ENCODE measurements around the gene MEIOSIN. TPM values are rescaled to one million over a fixed set of nuclear protein-coding genes. Genes with fewer than 3 reads are reported as not detected.

MEIOSIN gene
- polyA plus RNA-seq, 1 of the 3 experiments (the other 2 are of a cell fraction) = 0.03 TPM

DNA sequence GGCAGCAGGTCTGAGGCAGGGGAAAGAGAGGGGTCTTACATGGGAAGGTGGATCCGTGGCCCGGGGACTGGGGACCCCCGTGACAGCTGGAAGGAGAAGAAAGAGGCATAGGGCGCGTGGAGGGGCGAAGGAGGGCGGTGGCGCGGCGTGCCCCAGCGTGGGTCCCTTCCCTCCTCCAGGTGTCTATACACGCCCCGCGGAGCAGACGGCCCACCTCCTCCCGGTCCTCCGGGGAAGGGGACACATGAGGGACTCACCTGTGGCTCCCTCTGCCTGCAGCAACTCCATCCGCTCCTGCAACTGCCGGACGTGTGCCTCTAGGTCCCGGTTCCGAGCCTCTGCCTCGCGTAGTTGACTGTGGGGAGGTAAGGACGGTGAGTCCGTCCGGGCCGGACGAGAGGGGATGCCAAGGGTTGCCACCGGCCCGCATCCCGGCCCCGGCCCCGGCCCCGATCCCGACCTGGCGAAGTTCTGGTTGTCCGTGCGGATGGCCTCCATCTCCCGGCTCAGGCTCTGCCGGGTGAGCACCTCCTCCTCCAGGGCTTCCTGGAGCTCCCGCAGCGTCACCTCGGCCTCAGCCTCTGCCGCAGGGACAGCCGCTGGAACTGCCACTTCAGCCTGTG is 38.2 kb downstream of the MEIOSIN start (continued):
- no peak for TF ChIP-seq EP300 (IDR thresholded peaks at IDR 0.05; ENCODE audit: borderline replicate concordance in 1 of 2, low read depth in 1 of 2, low read length in 1 of 2)
- no peak for TF ChIP-seq ELF1 (IDR thresholded peaks at IDR 0.05)
- no peak for TF ChIP-seq RAD21 (IDR thresholded peaks at IDR 0.05; ENCODE audit: low read length)

DNA sequence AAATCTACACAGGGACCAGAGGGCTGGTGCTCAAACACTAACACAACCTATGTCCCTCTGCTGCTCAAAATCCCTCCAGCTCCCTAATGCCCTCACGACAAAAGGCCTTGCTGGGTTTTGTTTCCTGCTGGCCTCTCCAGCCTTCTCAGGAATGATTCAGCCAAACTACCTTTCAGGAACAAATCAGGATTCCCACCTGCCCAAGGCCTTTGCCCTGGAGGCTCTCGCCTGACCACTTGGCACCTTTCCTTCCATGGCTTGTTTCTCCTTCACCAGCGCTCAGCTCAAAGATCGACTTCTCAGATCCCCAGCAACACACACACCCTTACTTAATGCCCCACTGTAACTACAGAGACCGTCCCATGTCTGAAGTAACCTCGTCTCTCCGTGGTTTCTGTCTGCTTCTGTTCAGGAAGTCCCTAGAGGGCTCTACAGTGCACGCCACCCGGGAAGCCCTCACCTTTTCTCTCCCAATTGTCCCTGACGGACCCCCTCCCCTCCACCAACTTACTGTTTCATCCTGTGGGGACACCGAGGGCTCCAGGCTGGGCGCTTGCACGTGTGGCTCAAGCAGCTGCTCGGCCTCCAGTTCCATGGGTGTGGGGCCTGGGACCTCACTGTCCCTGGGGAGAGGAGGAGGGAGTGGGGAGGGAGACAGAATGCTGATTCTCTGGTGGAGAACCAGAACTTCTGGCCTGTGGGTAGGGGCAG is 39.0 kb downstream of the MEIOSIN start:
- Histone ChIP-seq H2AFZ (ENCODE audit: low read depth) (no peak overlapping the region), H3K27ac (ENCODE audit: low read depth in 2 of 2, low read length in 1 of 2) (0 out of 4 replicates have a peak overlapping the region, but pooled peaks of 1 of the 2 experiments have one; percentile 5), H3F3A (replicated peaks; ENCODE audit: insufficient read depth) (peaks cover 58% of the 10 kb centered on the region), H3K4me1 (ENCODE audit: control insufficient read depth in 1 of 2, insufficient read depth in 2 of 2, low read depth in 1 of 2, low read length in 1 of 2) (peaks cover 8 to 21% of the 10 kb centered on the region in 2 experiments; a peak in 3 of 4 replicates), H3K4me3 (ENCODE audit: low read depth in 2 of 2, low read length in 1 of 2) (no peak overlapping the region), H3K36me3 (replicated peaks in 1 of 2; ENCODE audit: control insufficient read depth in 1 of 2, insufficient read depth in 2 of 2, low read length in 1 of 2) (peaks cover 10 to 33% of the 10 kb centered on the region in 2 experiments), H3K9me2 (no peaks in the 10 kb centered on the region), H3K9ac (no peak overlapping the region), H3K27me3 (ENCODE audit: insufficient read depth) (no peaks in the 10 kb centered on the region), H3K9me3 (no peaks in the 10 kb centered on the region), H3K79me2 (ENCODE audit: insufficient read depth) (no peaks in the 10 kb centered on the region), H3K4me2 (no peak overlapping the region), H4K20me1 (ENCODE audit: insufficient read depth) (peaks cover 11% of the 10 kb centered on the region; the same call in 1 of the 2 replicates)
- ChIA-PET POLR2A (interaction anchor here (0.6 kb wide), 1 partner anchor 80 kb away, joined by 3 read pairs; the partner anchor contains the start of gene QPCTL), CTCF (interaction anchor here (0.6 to 5.9 kb wide), 9 partner anchors 10 to 305 kb away, joined by 3 to 100 read pairs (median 3); partner anchors contain the start of genes DMPK, DMWD and IRF2BP1)
- DNase-seq = no peak
- 95% methylated on average over 14 of the region's 14 CpGs for whole genome bisulfite sequencing (ENCODE audit: low lambda C conversion rate)
- TF ChIP-seq JUND (IDR thresholded peaks at IDR 0.05) = no peak

DNA sequence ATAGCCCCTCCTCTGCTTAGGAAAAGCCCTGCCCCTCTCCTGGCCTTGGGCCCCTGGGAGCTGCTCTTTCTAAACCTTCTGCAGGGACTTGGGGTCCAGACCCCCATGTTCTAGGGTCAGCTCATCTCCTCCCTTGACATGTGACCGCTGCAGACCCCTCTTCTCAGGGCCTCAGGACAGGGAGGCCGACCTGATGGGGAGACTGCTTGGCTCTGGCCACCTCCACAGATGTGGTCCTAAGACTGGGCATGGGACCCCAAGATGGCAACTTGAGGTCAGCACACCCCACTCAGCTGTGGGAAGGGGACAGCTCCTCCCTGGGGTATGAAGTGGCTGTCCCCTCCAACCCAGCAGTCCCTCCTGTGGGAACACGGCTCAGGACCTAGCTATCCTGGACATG is 39.7 kb downstream of the MEIOSIN start:
- H3F3A ChIP-seq (replicated peaks; ENCODE audit: insufficient read depth) = peaks cover 58% of the 10 kb centered on the region
- WGBS (ENCODE audit: low lambda C conversion rate) = 74% methylated on average over 3 of the region's 3 CpGs
- TF ChIP-seq TAF1 (IDR thresholded peaks at IDR 0.05; ENCODE audit: borderline replicate concordance, low read depth, low read length) = no peak
- no peak for DNase-seq
- H3K4me2 ChIP-seq = no peak overlapping the region
- CTCF ChIA-PET = interaction anchor here (0.6 to 5.9 kb wide), 9 partner anchors 10 to 304 kb away, joined by 3 to 100 read pairs (median 3); partner anchors contain the start of genes DMPK and IRF2BP1
- POLR2A ChIA-PET = interaction anchor here (0.6 kb wide), 1 partner anchor 81 kb away, joined by 3 read pairs; the partner anchor contains the start of gene QPCTL
- H3K36me3 ChIP-seq (replicated peaks in 1 of 2; ENCODE audit: control insufficient read depth in 1 of 2, insufficient read depth in 2 of 2, low read length in 1 of 2) = peaks cover 13 to 39% of the 10 kb centered on the region in 2 experiments
- H3K4me3 ChIP-seq (ENCODE audit: low read depth in 2 of 2, low read length in 1 of 2) = no peak overlapping the region
- no peak overlapping the region for H3K27ac ChIP-seq (ENCODE audit: low read depth in 2 of 2, low read length in 1 of 2)
- H3K79me2 ChIP-seq (ENCODE audit: insufficient read depth) = no peaks in the 10 kb centered on the region
- peaks cover 11% of the 10 kb centered on the region; the same call in 1 of the 2 replicates for H4K20me1 ChIP-seq (ENCODE audit: insufficient read depth)
- H2AFZ ChIP-seq (ENCODE audit: low read depth) = no peak overlapping the region
- no peaks in the 10 kb centered on the region for H3K27me3 ChIP-seq (ENCODE audit: insufficient read depth)
- H3K9me3 ChIP-seq = no peaks in the 10 kb centered on the region
- no peaks in the 10 kb centered on the region for H3K9me2 ChIP-seq
- H3K9ac ChIP-seq = no peak overlapping the region
- peaks cover 8 to 14% of the 10 kb centered on the region in 2 experiments; a peak in 3 of 4 replicates for H3K4me1 ChIP-seq (ENCODE audit: control insufficient read depth in 1 of 2, insufficient read depth in 2 of 2, low read depth in 1 of 2, low read length in 1 of 2)

DNA sequence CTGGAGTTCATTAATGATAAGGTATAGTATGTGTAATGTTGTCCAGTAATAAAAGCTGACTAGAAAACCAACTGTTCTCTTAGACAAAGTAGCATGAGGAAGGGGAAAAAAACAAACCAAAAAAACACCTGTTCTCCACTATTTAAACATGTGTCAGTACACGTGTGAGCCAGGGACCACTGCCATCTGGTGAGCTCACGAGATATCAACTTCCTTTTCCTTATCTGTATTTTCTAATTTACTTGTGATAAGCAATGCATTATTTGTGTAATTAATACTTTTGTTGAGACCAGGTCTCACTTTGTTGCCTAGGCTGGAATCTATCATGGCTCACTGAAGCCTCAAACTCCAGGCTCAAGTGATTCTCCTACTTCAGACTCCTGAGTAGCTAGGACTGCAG is 40.1 kb downstream of the MEIOSIN start:
- no peak for DNase-seq
- H4K20me1 ChIP-seq (ENCODE audit: insufficient read depth) = peaks cover 12% of the 10 kb centered on the region; the same call in 1 of the 2 replicates
- H3K9ac ChIP-seq = no peak overlapping the region
- no peak overlapping the region for H3K4me2 ChIP-seq
- no peak overlapping the region for H2AFZ ChIP-seq (ENCODE audit: low read depth)
- H3K4me3 ChIP-seq (ENCODE audit: low read depth in 2 of 2, low read length in 1 of 2) = no peak overlapping the region
- CTCF ChIA-PET = interaction anchor here (1.0 to 5.9 kb wide), 8 partner anchors 9 to 304 kb away, joined by 3 to 100 read pairs (median 3); partner anchors contain the start of genes DMPK and IRF2BP1
- POLR2A ChIA-PET = no interaction called here
- no peaks in the 10 kb centered on the region for H3K27me3 ChIP-seq (ENCODE audit: insufficient read depth)
- peaks cover 18 to 44% of the 10 kb centered on the region in 2 experiments for H3K36me3 ChIP-seq (replicated peaks in 1 of 2; ENCODE audit: control insufficient read depth in 1 of 2, insufficient read depth in 2 of 2, low read length in 1 of 2)
- H3F3A ChIP-seq (replicated peaks; ENCODE audit: insufficient read depth) = peaks cover 58% of the 10 kb centered on the region
- peaks cover 8 to 13% of the 10 kb centered on the region in 2 experiments; a peak in 3 of 4 replicates for H3K4me1 ChIP-seq (ENCODE audit: control insufficient read depth in 1 of 2, insufficient read depth in 2 of 2, low read depth in 1 of 2, low read length in 1 of 2)
- H3K9me3 ChIP-seq = no peaks in the 10 kb centered on the region
- no peaks in the 10 kb centered on the region for H3K9me2 ChIP-seq
- H3K79me2 ChIP-seq (ENCODE audit: insufficient read depth) = no peaks in the 10 kb centered on the region
- WGBS (ENCODE audit: low lambda C conversion rate) = 76% methylated on average over 2 of the region's 2 CpGs
- no peak overlapping the region for H3K27ac ChIP-seq (ENCODE audit: low read depth in 2 of 2, low read length in 1 of 2)
- no peak for TF ChIP-seq TEAD4 (IDR thresholded peaks at IDR 0.05; ENCODE audit: borderline replicate concordance, insufficient read depth)
- no peak for TF ChIP-seq NFIC (IDR thresholded peaks at IDR 0.05; ENCODE audit: borderline replicate concordance)
- TF ChIP-seq, protein P1, sequence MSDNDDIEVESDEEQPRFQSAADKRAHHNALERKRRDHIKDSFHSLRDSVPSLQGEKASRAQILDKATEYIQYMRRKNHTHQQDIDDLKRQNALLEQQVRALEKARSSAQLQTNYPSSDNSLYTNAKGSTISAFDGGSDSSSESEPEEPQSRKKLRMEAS (IDR thresholded peaks at IDR 0.05; ENCODE audit: low read depth) = no peak
- TF ChIP-seq, protein P2, sequence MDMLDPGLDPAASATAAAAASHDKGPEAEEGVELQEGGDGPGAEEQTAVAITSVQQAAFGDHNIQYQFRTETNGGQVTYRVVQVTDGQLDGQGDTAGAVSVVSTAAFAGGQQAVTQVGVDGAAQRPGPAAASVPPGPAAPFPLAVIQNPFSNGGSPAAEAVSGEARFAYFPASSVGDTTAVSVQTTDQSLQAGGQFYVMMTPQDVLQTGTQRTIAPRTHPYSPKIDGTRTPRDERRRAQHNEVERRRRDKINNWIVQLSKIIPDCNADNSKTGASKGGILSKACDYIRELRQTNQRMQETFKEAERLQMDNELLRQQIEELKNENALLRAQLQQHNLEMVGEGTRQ (IDR thresholded peaks at IDR 0.05; ENCODE audit: borderline replicate concordance, low read depth, low read length) = no peak
- TF ChIP-seq, protein P3, sequence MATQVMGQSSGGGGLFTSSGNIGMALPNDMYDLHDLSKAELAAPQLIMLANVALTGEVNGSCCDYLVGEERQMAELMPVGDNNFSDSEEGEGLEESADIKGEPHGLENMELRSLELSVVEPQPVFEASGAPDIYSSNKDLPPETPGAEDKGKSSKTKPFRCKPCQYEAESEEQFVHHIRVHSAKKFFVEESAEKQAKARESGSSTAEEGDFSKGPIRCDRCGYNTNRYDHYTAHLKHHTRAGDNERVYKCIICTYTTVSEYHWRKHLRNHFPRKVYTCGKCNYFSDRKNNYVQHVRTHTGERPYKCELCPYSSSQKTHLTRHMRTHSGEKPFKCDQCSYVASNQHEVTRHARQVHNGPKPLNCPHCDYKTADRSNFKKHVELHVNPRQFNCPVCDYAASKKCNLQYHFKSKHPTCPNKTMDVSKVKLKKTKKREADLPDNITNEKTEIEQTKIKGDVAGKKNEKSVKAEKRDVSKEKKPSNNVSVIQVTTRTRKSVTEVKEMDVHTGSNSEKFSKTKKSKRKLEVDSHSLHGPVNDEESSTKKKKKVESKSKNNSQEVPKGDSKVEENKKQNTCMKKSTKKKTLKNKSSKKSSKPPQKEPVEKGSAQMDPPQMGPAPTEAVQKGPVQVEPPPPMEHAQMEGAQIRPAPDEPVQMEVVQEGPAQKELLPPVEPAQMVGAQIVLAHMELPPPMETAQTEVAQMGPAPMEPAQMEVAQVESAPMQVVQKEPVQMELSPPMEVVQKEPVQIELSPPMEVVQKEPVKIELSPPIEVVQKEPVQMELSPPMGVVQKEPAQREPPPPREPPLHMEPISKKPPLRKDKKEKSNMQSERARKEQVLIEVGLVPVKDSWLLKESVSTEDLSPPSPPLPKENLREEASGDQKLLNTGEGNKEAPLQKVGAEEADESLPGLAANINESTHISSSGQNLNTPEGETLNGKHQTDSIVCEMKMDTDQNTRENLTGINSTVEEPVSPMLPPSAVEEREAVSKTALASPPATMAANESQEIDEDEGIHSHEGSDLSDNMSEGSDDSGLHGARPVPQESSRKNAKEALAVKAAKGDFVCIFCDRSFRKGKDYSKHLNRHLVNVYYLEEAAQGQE (IDR thresholded peaks at IDR 0.05; ENCODE audit: low read depth, low read length) = no peak
- peak; percentile 83; the same call in 1 of the 2 replicates for TF ChIP-seq RCOR1 (IDR thresholded peaks at IDR 0.05; ENCODE audit: low read length)
- TF ChIP-seq SIN3A (IDR thresholded peaks at IDR 0.05; ENCODE audit: borderline replicate concordance, low read depth, low read length) = no peak

Data from SK-N-SH (cell line).